Motor neuron (in vitro differentiated cells): ENCODE data around the gene SLC6A9. TPM values are rescaled to one million over a fixed set of nuclear protein-coding genes. Genes with fewer than 3 reads are reported as not detected.

Source experiments
- ATAC-seq, 8 experiments: fragments of 200-7000 bp; cut with Tn5 transposase; replicated peaks in 6 of 8; 2 replicates each; pipeline ENCODE4 v1.8.0; 2021; ENCODE audit warnings: mild to moderate bottlenecking in 8 of 8, moderate library complexity in 8 of 8
- H3K27ac ChIP-seq, 2 donors: fragments of 250-450 bp; sonication (Bioruptor Pico); 2 replicates each; pipeline ENCODE4 v1.9.0; 2021; ENCODE audit warnings: antibody characterized with exemption in 2 of 2, mild to moderate bottlenecking in 2 of 2, moderate library complexity in 1 of 2
- H3K4me1 ChIP-seq, 2 donors: fragments of 250-450 bp; sonication (Bioruptor Pico); replicated peaks in 1 of 2; 2 replicates each; pipeline ENCODE4 v1.6.1; 2021; ENCODE audit warnings: antibody characterized with exemption in 2 of 2, mild to moderate bottlenecking in 2 of 2, moderate library complexity in 1 of 2
- H3K4me3 ChIP-seq, 5 donors: fragments of 250-450 bp; sonication (Bioruptor Pico); 2 replicates each; pipeline ENCODE4 v1.9.0; 2021; ENCODE audit warnings: antibody characterized with exemption in 5 of 5, mild to moderate bottlenecking in 5 of 5, moderate library complexity in 4 of 5
- WGBS, 10 experiments: fragments of 450-650 bp; shearing (Covaris generic); methylation state at CpG; one replicate each; pipeline ENCODE4 v1.0.0; 2022; 5-methylcytosine and 5-hydroxymethylcytosine counted together
- in situ Hi-C, 9 experiments: fragments of 400-800 bp; cut with MboI; loops; one replicate each; pipeline ENCODE4 v1.15.0; 2021; ENCODE audit warnings: low sequenced_read_pairs in 9 of 9, low pct_unique_long_range_greater_than_20kb in 2 of 9; ENCODE audit not compliant: unreplicated experiment in 9 of 9
- total RNA-seq, 8 experiments: library from RNA; unstranded; fragments of 300-600 nt; gene quantifications; 2 replicates each; pipeline versions ENCODE4 v1.2.3 to v1.2.4, GENCODE V29; 2022

The SLC6A9 gene
- total RNA-seq, 8 experiments from 2014 or later = 5.2 to 31.6 (median 14.1) TPM

DNA sequence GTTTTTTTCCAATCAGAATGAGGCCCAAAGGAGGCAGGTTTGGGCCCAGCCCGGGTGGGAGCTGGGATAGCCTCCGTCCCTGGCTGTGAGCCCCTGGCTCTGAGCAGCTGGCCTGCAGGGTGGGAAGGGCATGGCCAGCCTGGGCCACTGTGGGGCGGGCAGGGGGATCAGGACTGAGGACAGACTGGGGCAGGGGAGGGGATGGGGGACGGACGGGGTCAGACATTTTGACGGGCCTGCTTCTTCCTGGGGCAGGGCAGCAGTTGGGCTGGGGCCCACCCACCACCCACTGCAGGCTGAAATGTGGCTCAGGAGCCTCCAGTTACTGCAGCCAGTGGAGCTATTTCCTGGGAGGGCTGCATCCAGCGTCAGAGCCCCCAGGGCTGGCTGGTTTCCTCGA is 2.5 kb upstream of the SLC6A9 start:
- no peak for ATAC-seq
- Histone ChIP-seq H3K4me3 (no peak overlapping the region), H3K27ac (no peak overlapping the region), H3K4me1 (peaks cover 37 to 39% of the 10 kb centered on the region in 2 donors)
- in situ Hi-C loops = loop anchor here in 3 of 9 experiments (25.0 kb wide), 1 partner anchor 271 kb away; no protein-coding TSS in a partner anchor
- WGBS, 10 experiments = 35 to 80% (median 40%) methylated on average over 1 to 2 of the region's 8 CpGs; no CpG with 5 or more reads in 7 of the 10 experiments

DNA sequence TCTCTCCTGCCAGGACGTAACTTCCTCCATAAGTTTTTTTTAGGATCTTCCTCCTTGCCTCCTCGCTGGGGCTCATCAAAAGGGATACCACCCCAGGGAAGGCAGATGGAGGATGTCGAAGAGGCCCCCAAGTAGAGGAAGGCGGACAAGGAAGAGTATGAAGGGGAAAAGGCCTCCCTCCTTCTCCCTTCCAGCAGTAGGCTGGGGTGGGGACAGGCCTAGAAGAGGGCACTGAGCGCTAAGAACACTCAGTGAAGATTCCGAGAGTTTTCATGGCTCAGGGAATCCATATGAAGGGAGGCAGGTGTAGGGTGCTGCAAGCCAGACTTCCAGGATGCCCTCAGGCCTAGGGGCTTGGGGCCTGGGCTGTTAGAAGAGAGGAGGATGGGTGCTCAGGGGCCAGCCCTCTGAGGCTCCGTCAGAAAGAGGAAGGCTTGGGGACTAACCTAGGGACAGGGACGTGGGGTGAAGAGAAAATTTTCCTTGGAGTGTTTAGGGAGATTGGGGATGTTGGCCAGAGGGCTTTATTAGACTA is 1.8 kb upstream of the SLC6A9 start:
- in situ Hi-C loops = loop anchor here in 3 of 9 experiments (25.0 kb wide), 1 partner anchor 271 kb away; no protein-coding TSS in a partner anchor
- Histone ChIP-seq H3K27ac (no peak overlapping the region), H3K4me1 (peaks cover 38 to 40% of the 10 kb centered on the region in 2 donors), H3K4me3 (no peak overlapping the region)
- 83 to 100% (median 89%) methylated on average over 1 to 8 of the region's 8 CpGs; no CpG with 5 or more reads in 3 of the 10 experiments for whole genome bisulfite sequencing, 10 experiments
- ATAC-seq = no peak

DNA sequence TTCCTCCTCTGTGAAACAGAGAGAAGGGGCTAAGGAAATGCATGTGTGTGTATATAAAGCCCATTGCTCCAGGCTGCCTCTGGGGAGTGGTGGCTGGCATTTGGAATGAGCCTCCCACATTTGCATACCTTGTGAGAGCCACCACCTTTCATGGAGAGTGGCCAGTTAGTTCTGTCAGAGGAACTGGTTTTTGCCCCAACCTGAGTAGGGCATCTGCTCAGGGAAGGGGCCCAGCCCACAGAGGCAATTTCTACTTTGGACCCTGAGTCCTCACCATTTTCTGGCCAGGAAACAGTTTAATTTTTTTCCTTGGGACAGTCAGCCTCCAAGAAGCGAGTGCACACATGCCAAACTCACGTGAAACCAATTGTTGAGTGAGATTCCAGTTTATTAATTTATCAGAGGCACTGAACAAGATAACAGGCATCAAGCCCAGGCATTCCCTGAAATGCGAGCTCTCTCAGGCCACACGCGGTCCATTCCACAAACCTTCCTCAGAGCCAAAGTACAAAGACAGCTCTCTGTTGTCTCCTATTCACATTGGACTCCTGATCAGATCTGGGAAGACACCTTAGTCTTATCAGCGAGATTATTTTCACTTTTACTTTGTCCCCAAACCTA is 1.0 kb upstream of the SLC6A9 start:
- peak overlapping the region in 1 of 2 donors; percentile 88 for H3K27ac ChIP-seq
- peak overlapping the region in 4 of 5 donors; percentile 61 to 83 (median 78) for H3K4me3 ChIP-seq
- WGBS, 10 experiments = 64 to 92% (median 85%) methylated on average over 4 to 6 of the region's 6 CpGs; no CpG with 5 or more reads in 5 of the 10 experiments
- ATAC-seq = no peak
- in situ Hi-C loops = loop anchor here in 3 of 9 experiments (25.0 kb wide), 1 partner anchor 270 kb away; no protein-coding TSS in a partner anchor
- H3K4me1 ChIP-seq = peaks cover 32 to 36% of the 10 kb centered on the region in 2 donors

DNA sequence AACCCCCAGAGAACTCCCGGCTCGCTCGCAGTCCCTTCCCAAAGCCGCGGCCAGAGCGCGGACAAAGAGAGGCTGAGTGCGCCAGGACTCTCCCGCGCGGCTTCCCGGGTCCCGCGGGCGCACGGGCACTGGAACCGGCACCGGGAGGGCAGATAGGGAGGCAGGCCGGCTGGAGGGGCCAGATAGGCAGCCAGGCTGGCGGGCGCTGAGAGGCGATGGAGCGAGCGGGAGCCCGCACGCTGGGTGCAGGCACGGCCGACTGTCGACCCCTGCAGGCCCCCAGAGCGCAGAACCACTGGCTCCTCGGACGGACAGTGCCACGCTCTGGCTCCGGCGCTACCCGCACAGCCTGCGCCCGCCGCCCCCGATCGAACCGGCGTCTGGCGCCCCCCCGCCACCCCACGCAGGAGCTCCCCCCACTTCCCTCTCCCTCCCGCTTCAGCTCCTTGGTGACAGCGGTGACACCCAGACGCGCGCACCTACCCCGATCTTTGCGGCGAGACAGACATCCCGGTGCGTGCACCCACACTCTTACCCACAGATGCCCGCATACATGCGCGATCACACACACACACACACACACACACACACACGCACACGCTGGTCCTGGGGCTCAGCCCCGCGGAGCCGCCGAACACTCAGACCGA is 534 bp downstream of the SLC6A9 start:
- peak; percentile 10 to 71 (median 67) for ATAC-seq
- peak overlapping the region; percentile 88 to 90 for H3K27ac ChIP-seq
- H3K4me1 ChIP-seq = peaks cover 16 to 21% of the 10 kb centered on the region in 2 donors
- in situ Hi-C loops = loop anchor here in 3 of 9 experiments (25.0 kb wide), 1 partner anchor 268 kb away; no protein-coding TSS in a partner anchor
- peak overlapping the region; percentile 61 to 83 (median 77) for H3K4me3 ChIP-seq
- WGBS, 10 experiments = 2% methylated on average over 13 of the region's 66 CpGs; no CpG with 5 or more reads in 9 of the 10 experiments

DNA sequence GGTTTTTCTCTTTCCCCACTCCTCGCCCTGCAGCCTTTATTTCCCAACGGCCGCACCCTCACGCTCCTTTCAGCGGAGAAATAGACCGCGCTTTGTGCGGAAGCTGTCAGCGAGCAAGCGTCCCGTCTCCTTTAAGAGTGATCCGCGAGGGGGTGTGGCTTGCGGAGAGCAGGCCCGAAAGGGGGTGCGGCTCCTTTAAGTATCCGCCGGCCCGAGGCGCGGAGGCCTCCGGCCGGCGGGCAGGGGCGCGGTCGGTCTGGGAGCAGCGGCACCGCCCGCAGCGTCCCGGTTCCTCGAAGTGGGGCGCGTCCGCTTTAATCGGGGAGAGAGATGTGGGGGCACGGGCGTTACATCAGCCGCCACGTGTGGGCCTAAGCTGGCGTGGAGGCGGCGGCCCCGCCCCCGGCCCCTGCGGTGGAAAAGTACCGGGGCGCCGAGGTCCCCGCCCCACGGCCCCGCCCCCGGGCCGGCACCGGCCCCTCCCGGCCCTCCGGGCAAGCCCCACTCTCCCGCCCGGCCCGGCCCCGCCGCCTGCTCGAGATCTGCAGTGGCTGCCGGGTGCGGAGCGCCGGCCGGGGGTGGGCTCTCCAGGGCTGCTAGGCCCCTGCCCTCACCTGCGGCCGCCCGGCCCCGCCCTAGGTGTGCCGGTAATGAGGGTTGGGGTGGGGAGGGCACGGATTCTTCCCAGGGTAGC is 1.2 kb downstream of the SLC6A9 start:
- peak overlapping the region; percentile 88 to 90 for H3K27ac ChIP-seq
- peaks cover 15 to 19% of the 10 kb centered on the region in 2 donors for H3K4me1 ChIP-seq
- H3K4me3 ChIP-seq = peak overlapping the region; percentile 61 to 83 (median 77)
- peak; percentile 75 to 82 (median 76) for ATAC-seq
- in situ Hi-C loops = loop anchor here in 3 of 9 experiments (25.0 kb wide), 1 partner anchor 268 kb away; no protein-coding TSS in a partner anchor
- 0 to 1% (median 0%) methylated on average over 2 to 30 of the region's 75 CpGs; no CpG with 5 or more reads in 6 of the 10 experiments for WGBS, 10 experiments

DNA sequence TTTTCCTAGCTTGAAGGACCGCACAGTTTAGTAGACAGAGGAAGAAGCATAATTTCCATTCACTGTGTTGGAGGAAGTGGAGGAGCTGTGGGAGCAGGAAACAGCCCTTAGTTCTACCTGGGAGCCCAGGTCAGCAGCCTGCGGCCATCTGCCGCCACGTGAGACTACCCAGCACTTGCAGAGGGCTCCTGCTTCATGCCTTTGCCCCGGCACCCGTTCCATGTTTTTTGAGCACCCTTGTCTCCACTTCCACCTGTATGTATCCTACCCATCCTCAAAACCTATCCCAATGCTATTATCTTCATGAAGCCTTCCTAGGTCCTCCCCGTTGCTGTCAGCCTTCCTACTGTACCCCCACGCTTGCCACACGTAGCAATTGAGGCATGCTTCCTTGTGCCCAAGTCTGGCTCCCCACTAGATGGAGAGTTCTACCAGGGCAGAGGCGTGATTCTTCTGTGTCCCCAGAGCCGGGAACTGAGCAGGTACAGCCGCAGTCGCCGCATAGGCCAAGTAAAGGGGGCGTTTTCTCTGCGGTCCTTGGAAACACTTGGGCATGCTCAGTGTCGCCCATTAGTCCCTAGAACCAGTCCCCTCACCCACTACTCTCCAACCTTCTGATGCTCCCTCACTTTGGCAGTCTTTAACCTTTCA is 1.9 kb downstream of the SLC6A9 start:
- Histone ChIP-seq H3K4me3 (peak overlapping the region; percentile 61 to 83 (median 77)), H3K4me1 (peaks cover 15 to 19% of the 10 kb centered on the region in 2 donors), H3K27ac (peak overlapping the region; percentile 88 to 90)
- WGBS, 10 experiments = 0 to 53% (median 36%) methylated on average over 1 to 16 of the region's 17 CpGs; no CpG with 5 or more reads in 1 of the 10 experiments
- in situ Hi-C loops = loop anchor here in 3 of 9 experiments (25.0 kb wide), 1 partner anchor 267 kb away; no protein-coding TSS in a partner anchor
- peak; percentile 3 to 49 (median 37) for ATAC-seq

DNA sequence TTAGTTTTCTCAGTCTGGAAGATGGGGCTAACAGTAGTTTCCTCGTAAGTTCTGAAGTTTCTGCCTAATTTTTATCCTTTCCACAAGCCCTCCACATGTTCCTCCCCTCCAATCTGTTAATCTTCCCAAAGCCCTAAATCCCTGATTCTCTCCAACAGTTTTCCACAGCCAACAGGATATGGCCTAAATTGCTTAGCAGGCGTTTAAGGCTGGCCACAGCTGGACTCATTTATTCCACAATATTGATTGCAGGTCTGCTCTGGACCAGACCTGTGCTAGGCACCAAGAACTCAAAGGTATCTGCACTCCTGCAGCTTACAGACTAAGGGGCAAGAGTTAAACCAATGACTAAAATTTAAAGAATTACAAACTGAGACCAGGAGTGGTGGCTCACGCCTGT is 3.9 kb downstream of the SLC6A9 start:
- Histone ChIP-seq H3K4me3 (no peak overlapping the region), H3K27ac (no peak overlapping the region), H3K4me1 (peaks cover 14 to 19% of the 10 kb centered on the region in 2 donors)
- in situ Hi-C loops = loop anchor here in 3 of 9 experiments (25.0 kb wide), 1 partner anchor 265 kb away; no protein-coding TSS in a partner anchor
- WGBS, 10 experiments = 89 to 100% (median 94%) methylated on average over 1 to 3 of the region's 3 CpGs; no CpG with 5 or more reads in 2 of the 10 experiments
- ATAC-seq = no peak

DNA sequence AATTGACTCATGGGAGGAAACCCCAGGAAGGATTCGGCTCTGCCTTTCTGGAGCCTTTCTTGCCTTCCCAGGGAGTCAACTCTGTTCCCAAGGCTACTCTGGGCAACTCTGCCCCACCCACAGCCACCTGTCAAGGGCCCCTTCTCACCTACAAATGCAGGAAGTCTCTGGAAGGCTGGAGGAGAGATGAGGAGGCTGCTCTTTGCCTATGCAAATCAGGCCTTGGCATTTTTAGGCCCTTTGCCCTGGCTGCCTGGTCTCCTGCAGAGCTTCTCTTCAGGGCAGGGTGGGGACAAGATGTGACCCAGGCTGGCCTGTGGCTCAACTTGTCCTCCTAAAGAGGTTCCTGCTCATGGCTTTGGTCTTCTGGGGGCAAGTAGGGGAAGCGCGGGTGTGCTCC is 5.4 kb downstream of the SLC6A9 start:
- 81 to 100% (median 96%) methylated on average over 2 to 3 of the region's 3 CpGs; no CpG with 5 or more reads in 5 of the 10 experiments for WGBS, 10 experiments
- H3K4me1 ChIP-seq = peaks cover 6 to 9% of the 10 kb centered on the region in 2 donors
- no peak overlapping the region for H3K27ac ChIP-seq
- H3K4me3 ChIP-seq = no peak overlapping the region
- in situ Hi-C loops = loop anchor here in 3 of 9 experiments (25.0 kb wide), 1 partner anchor 264 kb away; no protein-coding TSS in a partner anchor
- ATAC-seq = no peak

DNA sequence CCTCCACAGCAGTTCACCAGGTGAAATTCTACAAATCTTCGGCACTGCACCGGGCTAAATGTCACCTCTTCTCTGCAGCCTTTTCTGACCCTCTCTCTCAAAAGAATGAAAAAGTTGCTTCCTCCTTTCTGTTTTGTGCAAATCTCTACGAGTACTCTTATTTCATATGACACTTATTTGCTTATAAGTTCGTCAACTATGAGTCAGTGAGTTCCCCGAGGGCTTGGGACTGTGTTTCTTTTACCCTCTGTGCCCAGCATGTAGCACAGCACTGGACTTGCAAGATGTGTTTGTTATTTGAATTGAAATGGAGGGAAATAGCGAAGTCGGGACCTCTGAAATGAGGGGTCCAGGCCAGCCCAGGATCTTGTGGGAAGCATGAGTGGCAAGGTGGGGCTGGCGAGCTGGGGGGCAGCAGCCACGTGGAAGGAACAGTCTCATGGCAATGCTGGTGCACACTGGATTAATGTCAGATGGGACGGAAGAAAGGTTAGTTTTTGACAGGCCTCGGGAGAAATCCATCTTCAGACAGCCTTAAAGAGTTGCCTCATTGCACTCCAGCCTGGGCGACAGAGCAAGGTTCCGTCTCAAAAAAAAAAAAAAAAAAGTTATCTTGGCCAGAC is 6.2 kb downstream of the SLC6A9 start:
- in situ Hi-C loops = loop anchor here in 5 of 9 experiments (25.0 kb wide), 2 partner anchors 263 to 637 kb away; partner anchors contain the start of genes ARMH1 (in 3 of the 5) and TMEM53 (in 3 of the 5)
- no peak overlapping the region for H3K4me3 ChIP-seq
- 80 to 95% (median 90%) methylated on average over 1 to 12 of the region's 13 CpGs; no CpG with 5 or more reads in 1 of the 10 experiments for WGBS, 10 experiments
- no peak overlapping the region for H3K27ac ChIP-seq
- ATAC-seq = no peak
- H3K4me1 ChIP-seq = peaks cover 6 to 9% of the 10 kb centered on the region in 2 donors

DNA sequence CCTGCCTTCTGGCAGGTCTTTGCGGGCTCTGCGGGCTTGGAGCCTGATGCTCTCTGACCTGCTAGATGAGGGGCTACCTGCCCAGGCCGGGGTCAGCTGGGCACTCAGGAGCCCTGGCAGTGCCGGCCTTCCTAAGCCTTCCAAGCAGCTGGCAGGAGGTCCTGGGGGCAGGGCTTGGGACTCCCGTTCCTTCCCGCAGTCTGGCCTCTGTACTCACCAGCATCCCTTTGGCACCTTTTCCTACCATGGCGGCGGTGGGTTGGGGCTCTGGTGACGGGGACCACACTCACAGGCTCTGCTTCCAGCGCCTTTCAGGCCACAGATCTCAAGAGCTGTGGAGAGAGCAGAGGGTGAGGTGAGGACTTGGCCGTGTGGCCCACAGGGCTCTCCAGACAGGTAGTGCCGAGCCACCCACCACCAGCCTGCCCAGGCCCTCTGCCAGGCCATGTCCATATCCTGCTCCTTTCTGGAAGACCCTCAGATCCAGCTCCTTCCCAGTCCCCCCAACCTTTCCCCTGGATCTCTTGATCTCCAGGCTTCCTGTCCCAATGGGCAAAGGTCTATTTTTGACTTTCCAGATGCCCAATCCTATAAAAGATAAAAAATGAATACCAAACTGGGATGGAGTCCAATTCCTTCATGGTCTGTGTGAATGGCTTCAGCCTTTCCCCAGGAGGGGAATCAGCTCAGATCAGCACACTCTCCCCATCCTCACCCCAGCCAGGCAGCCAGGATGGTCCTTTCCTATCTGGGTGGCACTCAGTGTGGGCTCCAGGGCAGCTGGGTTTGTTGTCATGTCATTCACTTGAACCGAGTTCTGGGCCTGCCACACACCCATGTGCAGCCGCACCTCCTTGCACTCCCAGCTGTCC is 7.0 kb downstream of the SLC6A9 start:
- peaks cover 5 to 6% of the 10 kb centered on the region in 2 donors for H3K4me1 ChIP-seq
- ATAC-seq = no peak
- H3K27ac ChIP-seq = no peak overlapping the region
- in situ Hi-C loops = loop anchor here in 3 of 9 experiments (25.0 kb wide), 1 partner anchor 638 kb away; the partner anchor contains the start of genes ARMH1 (in 3 of the 3) and TMEM53 (in 3 of the 3)
- no peak overlapping the region for H3K4me3 ChIP-seq
- WGBS, 10 experiments = 77 to 93% (median 87%) methylated on average over 3 to 9 of the region's 14 CpGs; no CpG with 5 or more reads in 4 of the 10 experiments
